ENCODE measurements around the gene IVL.

GRCh38 chr1:152933196-152933595, 24.9 kb downstream of the IVL start:
- TF ChIP-seq RAD21 (conservative IDR thresholded peaks at IDR 0.05) (no peak), EP300 (conservative IDR thresholded peaks at IDR 0.05; ENCODE audit: poor library complexity, severe bottlenecking) (no peak), POLR2AphosphoS5 (IDR thresholded peaks at IDR 0.05) (no peak), SMC3 (conservative IDR thresholded peaks at IDR 0.05; ENCODE audit: poor library complexity) (no peak), EZH2 (IDR thresholded peaks at IDR 0.05; ENCODE audit: borderline replicate concordance, insufficient read depth, low read length, poor library complexity, severe bottlenecking) (no peak), TAF1 (IDR thresholded peaks at IDR 0.05; ENCODE audit: low read depth) (no peak)
- TF ChIP-seq, protein P1, sequence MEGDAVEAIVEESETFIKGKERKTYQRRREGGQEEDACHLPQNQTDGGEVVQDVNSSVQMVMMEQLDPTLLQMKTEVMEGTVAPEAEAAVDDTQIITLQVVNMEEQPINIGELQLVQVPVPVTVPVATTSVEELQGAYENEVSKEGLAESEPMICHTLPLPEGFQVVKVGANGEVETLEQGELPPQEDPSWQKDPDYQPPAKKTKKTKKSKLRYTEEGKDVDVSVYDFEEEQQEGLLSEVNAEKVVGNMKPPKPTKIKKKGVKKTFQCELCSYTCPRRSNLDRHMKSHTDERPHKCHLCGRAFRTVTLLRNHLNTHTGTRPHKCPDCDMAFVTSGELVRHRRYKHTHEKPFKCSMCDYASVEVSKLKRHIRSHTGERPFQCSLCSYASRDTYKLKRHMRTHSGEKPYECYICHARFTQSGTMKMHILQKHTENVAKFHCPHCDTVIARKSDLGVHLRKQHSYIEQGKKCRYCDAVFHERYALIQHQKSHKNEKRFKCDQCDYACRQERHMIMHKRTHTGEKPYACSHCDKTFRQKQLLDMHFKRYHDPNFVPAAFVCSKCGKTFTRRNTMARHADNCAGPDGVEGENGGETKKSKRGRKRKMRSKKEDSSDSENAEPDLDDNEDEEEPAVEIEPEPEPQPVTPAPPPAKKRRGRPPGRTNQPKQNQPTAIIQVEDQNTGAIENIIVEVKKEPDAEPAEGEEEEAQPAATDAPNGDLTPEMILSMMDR (IDR thresholded peaks at IDR 0.05; ENCODE audit: poor library complexity, severe bottlenecking), result no peak
- TF ChIP-seq, protein P2, sequence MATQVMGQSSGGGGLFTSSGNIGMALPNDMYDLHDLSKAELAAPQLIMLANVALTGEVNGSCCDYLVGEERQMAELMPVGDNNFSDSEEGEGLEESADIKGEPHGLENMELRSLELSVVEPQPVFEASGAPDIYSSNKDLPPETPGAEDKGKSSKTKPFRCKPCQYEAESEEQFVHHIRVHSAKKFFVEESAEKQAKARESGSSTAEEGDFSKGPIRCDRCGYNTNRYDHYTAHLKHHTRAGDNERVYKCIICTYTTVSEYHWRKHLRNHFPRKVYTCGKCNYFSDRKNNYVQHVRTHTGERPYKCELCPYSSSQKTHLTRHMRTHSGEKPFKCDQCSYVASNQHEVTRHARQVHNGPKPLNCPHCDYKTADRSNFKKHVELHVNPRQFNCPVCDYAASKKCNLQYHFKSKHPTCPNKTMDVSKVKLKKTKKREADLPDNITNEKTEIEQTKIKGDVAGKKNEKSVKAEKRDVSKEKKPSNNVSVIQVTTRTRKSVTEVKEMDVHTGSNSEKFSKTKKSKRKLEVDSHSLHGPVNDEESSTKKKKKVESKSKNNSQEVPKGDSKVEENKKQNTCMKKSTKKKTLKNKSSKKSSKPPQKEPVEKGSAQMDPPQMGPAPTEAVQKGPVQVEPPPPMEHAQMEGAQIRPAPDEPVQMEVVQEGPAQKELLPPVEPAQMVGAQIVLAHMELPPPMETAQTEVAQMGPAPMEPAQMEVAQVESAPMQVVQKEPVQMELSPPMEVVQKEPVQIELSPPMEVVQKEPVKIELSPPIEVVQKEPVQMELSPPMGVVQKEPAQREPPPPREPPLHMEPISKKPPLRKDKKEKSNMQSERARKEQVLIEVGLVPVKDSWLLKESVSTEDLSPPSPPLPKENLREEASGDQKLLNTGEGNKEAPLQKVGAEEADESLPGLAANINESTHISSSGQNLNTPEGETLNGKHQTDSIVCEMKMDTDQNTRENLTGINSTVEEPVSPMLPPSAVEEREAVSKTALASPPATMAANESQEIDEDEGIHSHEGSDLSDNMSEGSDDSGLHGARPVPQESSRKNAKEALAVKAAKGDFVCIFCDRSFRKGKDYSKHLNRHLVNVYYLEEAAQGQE (IDR thresholded peaks at IDR 0.05; ENCODE audit: borderline replicate concordance), result no peak

Measured in neural cell (in vitro differentiated cells).